GF-D8 (cell line): ENCODE results near the gene FAM83G.

ENCODE experiments used
- DNase-seq: peaks from one replicate; lab custom pipeline; 2025; lab: John Stamatoyannopoulos, UW

FAM83G gene

DNA sequence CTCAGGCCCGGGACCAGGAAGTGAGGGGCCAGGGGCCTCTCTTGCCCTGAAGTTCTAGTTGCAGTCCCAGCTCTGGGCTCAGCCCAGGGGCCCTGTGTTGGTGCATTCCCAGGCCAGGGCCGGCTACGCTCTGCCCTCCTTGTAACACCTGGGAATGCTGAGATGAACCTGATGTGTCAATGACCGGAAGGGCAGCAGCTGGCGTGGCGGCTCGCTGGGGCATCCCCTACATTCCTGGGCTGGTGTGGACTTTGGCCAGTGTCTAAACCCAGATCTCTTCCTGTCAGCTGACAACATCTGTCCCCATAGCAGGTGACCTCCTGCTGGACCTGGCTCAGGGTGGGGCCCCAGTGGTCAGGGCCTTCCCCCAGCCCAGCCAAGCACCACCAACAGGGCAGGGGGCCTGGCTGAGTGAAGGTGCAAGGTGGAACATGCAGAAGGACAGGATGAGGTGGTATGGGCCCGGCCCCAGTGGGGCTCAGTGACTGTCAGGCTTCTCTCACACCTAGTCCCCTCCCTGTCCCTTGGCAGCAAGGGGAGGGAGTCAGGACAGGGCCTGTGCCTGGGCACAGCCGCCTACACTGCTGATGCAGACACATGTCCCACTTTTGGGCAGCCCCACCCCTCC, 15.9 kb downstream of the FAM83G start:
- no peak for DNase-seq

GRCh38 chr17:18987862-18988545, 16.6 kb downstream of the FAM83G start:
- no peak for DNase-seq

- no peak for DNase-seq
These were observed 17.3 kb downstream of the FAM83G start for GRCh38 chr17:18987230-18987610.

DNA sequence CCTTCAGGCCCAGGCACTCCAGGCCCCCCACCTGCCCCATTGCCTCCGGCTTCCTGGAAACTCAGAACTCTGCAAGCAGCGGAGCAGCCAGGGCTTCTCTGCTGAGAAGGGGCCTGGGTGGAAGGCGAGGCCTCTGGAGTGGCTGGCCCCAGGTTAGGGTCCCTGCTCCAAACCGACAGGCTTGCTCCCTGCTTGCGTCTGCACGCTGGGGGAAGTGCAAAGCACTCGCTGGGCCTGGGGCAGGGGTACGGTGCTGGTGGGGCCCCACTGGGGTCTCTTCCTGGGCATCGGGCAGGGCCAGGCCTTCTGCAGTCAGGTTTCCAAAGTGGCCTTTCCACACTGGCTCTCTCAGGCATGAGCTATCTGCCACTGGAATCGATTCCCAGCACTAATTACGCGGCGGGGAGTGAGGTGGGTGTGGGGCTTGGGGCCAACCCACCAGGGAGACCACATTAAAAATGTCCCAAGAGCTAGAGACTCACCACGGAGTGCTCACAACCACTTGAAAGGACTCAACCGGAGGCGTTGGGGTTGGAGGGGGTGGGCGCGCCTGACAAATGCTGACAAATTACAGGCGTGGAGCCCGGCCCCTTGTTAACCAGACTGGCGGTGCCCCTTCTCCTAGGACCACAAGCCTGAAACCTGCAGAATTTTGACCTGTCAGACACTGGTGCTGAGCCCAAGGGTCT, 17.9 kb downstream of the FAM83G start:
- no peak for DNase-seq

- no peak for DNase-seq
These were observed 19.1 kb downstream of the FAM83G start for GRCh38 chr17:18985475-18985874.

- DNase-seq, result no peak
These were observed 20.1 kb downstream of the FAM83G start for GRCh38 chr17:18984273-18985114.

- no peak for DNase-seq
These were observed 22.7 kb downstream of the FAM83G start for GRCh38 chr17:18981642-18982424.

- DNase-seq, result no peak
These were observed 23.3 kb downstream of the FAM83G start for GRCh38 chr17:18981335-18981641.

- no peak for DNase-seq
These were observed 23.8 kb downstream of the FAM83G start for GRCh38 chr17:18980682-18981334.

GRCh38 chr17:18978655-18979054, 25.9 kb downstream of the FAM83G start:
- no peak for DNase-seq

GRCh38 chr17:18978050-18978449, 26.5 kb downstream of the FAM83G start:
- no peak for DNase-seq

DNA sequence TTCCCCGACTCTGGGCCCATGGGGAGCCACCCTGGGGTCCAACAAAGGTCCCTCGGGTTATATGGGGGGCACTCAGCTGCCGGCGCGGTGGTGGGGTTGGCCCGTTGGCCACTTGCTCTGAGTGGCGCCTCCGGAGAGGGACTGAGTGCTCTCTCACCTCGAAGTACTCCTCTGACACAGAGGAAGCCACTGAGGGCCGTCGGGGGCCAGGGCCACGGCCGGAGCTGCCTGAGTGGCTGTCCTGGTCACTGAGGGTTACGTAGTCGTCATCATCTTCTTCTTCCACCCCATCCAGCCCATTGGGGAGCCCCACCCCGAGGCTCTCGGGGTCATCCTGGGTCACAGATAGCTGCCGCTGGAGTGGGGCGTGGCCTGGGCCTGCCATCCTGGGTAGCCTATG, 26.9 kb downstream of the FAM83G start:
- DNase-seq, result no peak

DNA sequence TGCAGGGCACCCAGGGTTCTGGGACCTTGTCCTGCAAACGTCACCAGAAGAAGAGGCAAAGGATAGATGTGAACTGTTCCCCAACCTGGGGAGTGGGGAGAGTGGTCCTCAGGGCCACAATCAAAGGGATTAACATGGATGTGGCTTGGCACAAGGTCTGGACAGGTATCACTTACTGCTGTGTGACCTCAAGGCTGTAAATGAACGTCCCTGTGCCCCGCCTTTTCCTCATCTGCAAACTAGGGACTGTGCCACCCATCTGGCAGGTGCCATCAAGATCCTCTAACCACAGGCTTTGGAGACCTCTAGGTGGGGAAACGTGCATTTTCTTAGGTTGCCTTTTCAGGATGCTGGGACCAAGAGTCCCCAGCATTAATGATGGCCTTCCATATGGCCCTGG, 27.5 kb downstream of the FAM83G start:
- no peak for DNase-seq

GRCh38 chr17:18976201-18976600, 28.4 kb downstream of the FAM83G start:
- no peak for DNase-seq

GRCh38 chr17:18975597-18975996, 29.0 kb downstream of the FAM83G start:
- DNase-seq, result no peak

DNA sequence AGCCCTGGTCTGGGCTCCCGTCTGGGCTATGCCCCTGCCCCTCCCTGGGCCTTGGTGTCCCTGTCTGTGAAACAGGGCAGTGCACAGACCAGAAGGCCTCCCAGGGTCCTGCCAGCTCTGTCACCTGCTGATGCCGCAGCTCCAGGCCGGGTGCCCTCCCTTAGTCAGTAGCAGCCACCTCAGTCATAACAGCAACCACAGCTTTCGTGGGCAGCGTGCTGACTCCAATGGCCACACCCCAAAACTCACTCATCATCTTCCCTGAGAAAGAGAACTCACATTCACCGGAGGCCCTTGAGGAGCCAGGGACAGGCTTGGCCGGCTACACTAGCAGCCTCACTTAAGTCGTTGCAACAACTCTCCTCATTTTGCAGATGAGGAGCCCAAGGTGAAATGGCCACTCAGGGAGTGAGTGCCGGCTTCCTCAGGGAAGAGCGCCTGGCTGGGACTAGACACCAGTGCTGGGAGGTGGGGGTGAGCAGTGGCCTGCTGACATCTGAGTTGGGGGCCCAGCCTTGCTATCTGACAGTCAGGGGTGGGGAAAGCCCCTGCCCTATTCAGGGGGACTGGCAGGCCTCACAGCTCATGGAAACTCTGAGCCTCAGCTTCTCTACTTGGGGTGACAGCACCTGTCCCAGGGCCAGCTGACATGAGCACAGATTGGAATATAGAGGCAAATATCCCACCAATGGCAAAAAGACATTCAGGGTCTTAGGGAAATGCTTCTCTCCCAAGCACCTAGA, 30.0 kb downstream of the FAM83G start:
- DNase-seq, result no peak

DNA sequence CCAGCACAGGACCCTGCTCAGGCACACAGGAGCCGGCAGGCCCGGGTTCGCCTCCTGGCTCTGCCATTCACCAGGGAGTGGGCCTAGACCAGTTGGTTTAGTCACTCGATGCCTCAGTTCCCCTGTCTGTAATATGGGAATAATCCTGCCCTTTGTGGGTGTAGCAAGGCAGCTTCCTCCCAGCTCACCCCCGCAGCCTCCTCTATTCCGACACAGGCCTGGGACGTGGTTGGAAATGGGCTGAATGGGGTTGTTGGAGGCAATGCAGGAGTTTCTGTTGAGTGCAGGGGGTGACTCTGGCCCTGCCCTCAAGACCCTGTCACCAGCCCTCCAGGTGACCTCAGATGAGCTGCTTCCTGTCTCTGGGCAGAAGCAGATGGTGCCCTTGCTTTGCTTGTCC, 32.8 kb downstream of the FAM83G start:
- DNase-seq, result no peak

DNA sequence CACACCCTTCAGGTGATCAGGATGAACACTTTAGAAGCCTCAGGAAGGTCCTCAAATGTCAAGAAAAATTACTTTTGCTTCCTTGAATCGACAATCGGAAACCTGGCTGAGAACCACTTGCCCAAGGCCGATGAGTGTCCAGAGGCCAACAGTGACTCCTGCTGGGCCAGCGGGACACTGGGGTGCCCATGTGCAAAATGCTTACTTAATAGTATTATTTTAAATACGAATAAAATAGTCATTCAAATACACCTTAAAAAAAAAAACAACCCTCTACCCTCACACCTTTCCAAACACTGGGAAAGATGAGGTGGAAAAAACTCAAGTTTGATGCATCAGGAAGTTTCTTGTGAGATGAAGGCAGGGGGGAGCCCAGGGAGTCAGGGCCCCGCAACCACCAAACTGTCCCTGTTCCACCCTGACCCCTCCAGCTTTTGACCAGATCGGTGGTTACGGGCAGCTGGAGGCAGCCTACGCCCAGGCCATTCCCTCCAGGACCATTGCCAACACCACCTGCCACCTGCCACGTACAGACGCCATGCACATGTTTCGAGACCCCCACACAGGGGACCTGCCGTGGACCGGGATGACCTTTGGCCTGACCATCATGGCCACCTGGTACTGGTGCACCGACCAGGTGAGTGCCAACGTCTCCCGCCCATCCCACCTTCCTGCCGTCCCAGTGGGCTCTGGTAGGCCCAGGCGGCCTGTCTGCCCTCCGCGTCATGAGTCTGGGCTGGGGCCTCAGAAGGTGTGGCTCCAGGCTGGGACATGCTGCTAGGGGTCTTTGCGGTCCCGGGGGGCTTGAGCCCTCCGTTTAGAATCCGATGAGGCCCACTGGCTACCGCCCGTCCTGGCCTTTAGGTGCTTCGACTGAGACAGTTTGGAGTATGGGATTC, 33.7 kb downstream of the FAM83G start:
- DNase-seq, result no peak
